Hepatocyte (in vitro differentiated cells): ENCODE data around the gene FLYWCH1. TPM values are rescaled to one million over a fixed set of nuclear protein-coding genes. Genes with fewer than 3 reads are reported as not detected.

ENCODE experiments used
- DNase-seq: peaks from one replicate; pipeline ENCODE4 v3.0.0-alpha.2; 2016; ENCODE audit warnings: low spot score
- H2AFZ ChIP-seq: fragments of 200-600 bp; sonication (generic); 2 replicates; pipeline ENCODE4 v1.6.0; 2016; ENCODE audit warnings: antibody characterized with exemption, mild to moderate bottlenecking
- H3K27ac ChIP-seq: fragments of 200-600 bp; sonication (generic); 2 replicates; pipeline ENCODE4 v1.5.1; 2016; ENCODE audit warnings: mild to moderate bottlenecking
- H3K27me3 ChIP-seq: fragments of 200-600 bp; sonication (generic); 2 replicates; pipeline ENCODE4 v1.6.1; 2016
- H3K36me3 ChIP-seq: fragments of 200-600 bp; sonication (generic); replicated peaks from 2 replicates; pipeline ENCODE4 v1.5.1; 2016; ENCODE audit warnings: low read depth; ENCODE audit not compliant: insufficient read depth
- H3K4me1 ChIP-seq: fragments of 200-600 bp; sonication (generic); 2 replicates; pipeline ENCODE4 v1.5.1; 2016; ENCODE audit warnings: mild to moderate bottlenecking, moderate library complexity; ENCODE audit not compliant: insufficient read depth
- H3K4me2 ChIP-seq: fragments of 200-600 bp; sonication (generic); 2 replicates; pipeline ENCODE4 v1.6.0; 2016
- H3K4me3 ChIP-seq: fragments of 200-600 bp; sonication (generic); 2 replicates; pipeline ENCODE4 v1.5.1; 2016; ENCODE audit warnings: mild to moderate bottlenecking
- H3K79me2 ChIP-seq: fragments of 200-600 bp; sonication (generic); 2 replicates; pipeline ENCODE4 v1.6.0; 2017; ENCODE audit warnings: mild to moderate bottlenecking
- H3K9me2 ChIP-seq: fragments of 200-600 bp; sonication (generic); replicated peaks from 2 replicates; pipeline ENCODE4 v1.6.0; 2017; ENCODE audit warnings: mild to moderate bottlenecking; ENCODE audit not compliant: insufficient read depth
- H3K9me3 ChIP-seq: fragments of 200-600 bp; sonication (generic); 2 replicates; pipeline ENCODE4 v1.5.1; 2016; ENCODE audit warnings: low read depth, mild to moderate bottlenecking
- H4K20me1 ChIP-seq: fragments of 200-600 bp; sonication (generic); 2 replicates; pipeline ENCODE4 v1.6.0; 2016; ENCODE audit warnings: mild to moderate bottlenecking; ENCODE audit not compliant: insufficient read depth, poor library complexity, severe bottlenecking
- CTCF ChIP-seq: fragments of 200-600 bp; sonication (generic); IDR thresholded peaks from 2 replicates; pipeline ENCODE4 v1.5.1; 2016; ENCODE audit warnings: antibody characterized with exemption, mild to moderate bottlenecking; ENCODE audit not compliant: poor library complexity
- EZH2 ChIP-seq: fragments of 200-600 bp; sonication (generic); IDR thresholded peaks from 2 replicates; pipeline ENCODE4 v1.6.1; 2016; ENCODE audit warnings: antibody characterized with exemption, mild to moderate bottlenecking, borderline replicate concordance
- EZH2phosphoT487 ChIP-seq: fragments of 200-600 bp; sonication (generic); IDR thresholded peaks from one replicate; pipeline ENCODE4 v1.6.1; 2018; ENCODE audit warnings: antibody characterized with exemption, mild to moderate bottlenecking, low read depth, moderate library complexity; ENCODE audit not compliant: unreplicated experiment, severe bottlenecking
- WGBS: methylation state at CpG from one replicate; pipeline ENCODE4 v1.1.6; 2016; ENCODE audit warnings: low lambda C conversion rate; ENCODE audit errors: missing lambda C conversion rate; 5-methylcytosine and 5-hydroxymethylcytosine counted together
- polyA plus RNA-seq: library from polyadenylated mRNA; unstranded; fragments of >200 nt; fragmentation: Nextera tagmentation; extraction: Ambion mirVana; gene quantifications from 2 replicates; pipeline ENCODE4 v1.2.1, GENCODE V29; 2016
- total RNA-seq: library from RNA; depleted of rRNA; stranded (reverse); fragments of >200 nt; gene quantifications from 2 replicates; pipeline ENCODE4 v1.2.3, GENCODE V29; 2014

The FLYWCH1 gene
- total and polyA plus RNA-seq, 2 experiments from 2014 or later: 11.7 to 16.9 TPM

GRCh38 chr16:2992383-2993081 lies 80.8 kb downstream of the FLYWCH1 start:
- no peaks in the 10 kb centered on the region for H3K9me2 ChIP-seq
- peaks cover 6% of the 10 kb centered on the region for H3K4me1 ChIP-seq
- no peak overlapping the region for H3K4me2 ChIP-seq
- no peak for DNase-seq
- H3K36me3 ChIP-seq: no peaks in the 10 kb centered on the region
- H3K4me3 ChIP-seq: no peak overlapping the region
- H3K79me2 ChIP-seq: no peaks in the 10 kb centered on the region
- H3K27ac ChIP-seq: no peak overlapping the region
- no peak overlapping the region for H2AFZ ChIP-seq
- no peaks in the 10 kb centered on the region for H4K20me1 ChIP-seq
- 92% methylated on average over 13 of the region's 14 CpGs for WGBS
- TF ChIP-seq CTCF (no peak), EZH2 (no peak), EZH2phosphoT487 (no peak)
- no peaks in the 10 kb centered on the region for H3K9me3 ChIP-seq
- H3K27me3 ChIP-seq: no peaks in the 10 kb centered on the region

GRCh38 chr16:2996298-2996697 lies 84.6 kb downstream of the FLYWCH1 start:
- no peak for DNase-seq
- no peaks in the 10 kb centered on the region for H3K4me1 ChIP-seq
- no peaks in the 10 kb centered on the region for H3K9me2 ChIP-seq
- whole genome bisulfite sequencing: 70% methylated on average over 3 of the region's 13 CpGs
- H3K36me3 ChIP-seq: no peaks in the 10 kb centered on the region
- no peak for TF ChIP-seq CTCF
- no peak for TF ChIP-seq EZH2
- no peak for TF ChIP-seq EZH2phosphoT487
- no peak overlapping the region for H3K27ac ChIP-seq
- H3K79me2 ChIP-seq: no peaks in the 10 kb centered on the region
- H2AFZ ChIP-seq: no peak overlapping the region
- no peak overlapping the region for H3K4me3 ChIP-seq
- no peak overlapping the region for H3K4me2 ChIP-seq
- no peaks in the 10 kb centered on the region for H3K9me3 ChIP-seq
- H3K27me3 ChIP-seq: no peaks in the 10 kb centered on the region
- no peaks in the 10 kb centered on the region for H4K20me1 ChIP-seq

GRCh38 chr16:2999929-3000328 lies 88.2 kb downstream of the FLYWCH1 start:
- Histone ChIP-seq H3K79me2 (no peaks in the 10 kb centered on the region), H2AFZ (no peak overlapping the region), H3K27me3 (no peaks in the 10 kb centered on the region), H3K4me3 (no peak overlapping the region), H4K20me1 (no peaks in the 10 kb centered on the region), H3K9me2 (no peaks in the 10 kb centered on the region), H3K9me3 (no peaks in the 10 kb centered on the region), H3K27ac (no peak overlapping the region), H3K4me1 (no peaks in the 10 kb centered on the region), H3K36me3 (no peaks in the 10 kb centered on the region), H3K4me2 (no peak overlapping the region)
- no peak for TF ChIP-seq CTCF
- no peak for TF ChIP-seq EZH2phosphoT487
- TF ChIP-seq EZH2: no peak
- whole genome bisulfite sequencing: 97% methylated on average over 6 of the region's 6 CpGs
- DNase-seq: no peak

- Histone ChIP-seq H3K4me2 (no peak overlapping the region), H3K9me3 (no peaks in the 10 kb centered on the region), H3K4me3 (no peak overlapping the region), H4K20me1 (no peaks in the 10 kb centered on the region), H2AFZ (no peak overlapping the region), H3K79me2 (no peaks in the 10 kb centered on the region), H3K27me3 (no peaks in the 10 kb centered on the region), H3K9me2 (no peaks in the 10 kb centered on the region), H3K4me1 (no peaks in the 10 kb centered on the region), H3K36me3 (no peaks in the 10 kb centered on the region), H3K27ac (no peak overlapping the region)
- WGBS: 94% methylated on average over 4 of the region's 4 CpGs
- DNase-seq: no peak
- TF ChIP-seq EZH2phosphoT487: no peak
- no peak for TF ChIP-seq CTCF
- no peak for TF ChIP-seq EZH2
Measured at GRCh38 chr16:3000540-3000939, 88.8 kb downstream of the FLYWCH1 start.
